Mammary epithelial cell (primary cell): ENCODE data around the gene NAA10.

Experiments used
- CTCF ChIP-seq, 2 donors: IDR thresholded peaks in 1 of 2; conservative IDR thresholded peaks in 1 of 2; 2 replicates each; pipeline ENCODE4 v1.5.1; 2011 to 2012; ENCODE audit warnings: inconsistent platforms in 2 of 2, low read length in 2 of 2, mild to moderate bottlenecking in 2 of 2, control low read depth in 1 of 2, low read depth in 1 of 2; ENCODE audit not compliant: insufficient read depth in 1 of 2; ENCODE audit errors: extremely low read depth in 1 of 2
- EZH2 ChIP-seq: IDR thresholded peaks from 2 replicates; pipeline ENCODE4 v1.6.1; 2012; ENCODE audit warnings: low read length, inconsistent platforms, borderline replicate concordance

GRCh38 chrX:153931151-153931550, 3.7 kb downstream of the NAA10 start:
- TF ChIP-seq CTCF (conservative IDR thresholded peaks at IDR 0.05 in 1 of 2, IDR thresholded peaks at IDR 0.05 in 1 of 2; ENCODE audit: extremely low read depth in 1 of 2, insufficient read depth in 1 of 2, low read depth in 1 of 2, low read length in 2 of 2) (no peak), EZH2 (no peak)
